GM23248 (cell line): ENCODE data around the gene CRCP. TPM values are rescaled to one million over a fixed set of nuclear protein-coding genes. Genes with fewer than 3 reads are reported as not detected.

Source experiments
- DNase-seq: peaks from one replicate; pipeline ENCODE4 v3.0.0-alpha.2; 2015
- H2AFZ ChIP-seq: fragments of 200-600 bp; sonication (generic); 2 replicates; pipeline ENCODE4 v1.6.1; 2016; ENCODE audit warnings: antibody characterized with exemption
- H3F3A ChIP-seq: fragments of 200-600 bp; sonication (generic); 2 replicates; pipeline ENCODE4 v1.6.1; 2016; ENCODE audit warnings: mild to moderate bottlenecking, antibody characterized with exemption, mixed run types; ENCODE audit not compliant: insufficient read depth
- H3K27ac ChIP-seq: fragments of 200-600 bp; sonication (generic); 2 replicates; pipeline ENCODE4 v1.5.1; 2016; ENCODE audit warnings: mild to moderate bottlenecking
- H3K27me3 ChIP-seq: fragments of 200-600 bp; sonication (generic); replicated peaks from 2 replicates; pipeline ENCODE4 v1.6.1; 2016; ENCODE audit warnings: mild to moderate bottlenecking; ENCODE audit not compliant: insufficient read depth
- H3K36me3 ChIP-seq: fragments of 200-600 bp; sonication (generic); 2 replicates; pipeline ENCODE4 v1.6.1; 2016; ENCODE audit warnings: low read depth, mild to moderate bottlenecking
- H3K4me1 ChIP-seq: fragments of 200-600 bp; sonication (generic); 2 replicates; pipeline ENCODE4 v1.6.1; 2016; ENCODE audit warnings: mild to moderate bottlenecking; ENCODE audit not compliant: insufficient read depth
- H3K4me2 ChIP-seq: fragments of 200-600 bp; sonication (generic); one replicate; pipeline ENCODE4 v1.6.1; 2016; ENCODE audit warnings: mild to moderate bottlenecking; ENCODE audit not compliant: unreplicated experiment
- H3K4me3 ChIP-seq: fragments of 200-600 bp; sonication (generic); 2 replicates; pipeline ENCODE4 v1.5.1; 2016; ENCODE audit warnings: mild to moderate bottlenecking
- H3K79me2 ChIP-seq: fragments of 200-600 bp; sonication (generic); 2 replicates; pipeline ENCODE4 v1.6.1; 2016; ENCODE audit warnings: mild to moderate bottlenecking; ENCODE audit not compliant: insufficient read depth
- H3K9ac ChIP-seq: fragments of 200-600 bp; sonication (generic); 2 replicates; pipeline ENCODE4 v1.6.1; 2016; ENCODE audit warnings: mild to moderate bottlenecking
- H3K9me2 ChIP-seq: fragments of 200-600 bp; sonication (generic); 2 replicates; pipeline ENCODE4 v1.6.1; 2016; ENCODE audit warnings: mixed run types, mild to moderate bottlenecking, moderate library complexity; ENCODE audit not compliant: insufficient read depth
- H3K9me3 ChIP-seq: fragments of 200-600 bp; sonication (generic); one replicate; pipeline ENCODE4 v1.6.1; 2017; ENCODE audit warnings: low read depth
- H4K20me1 ChIP-seq: fragments of 200-600 bp; sonication (generic); 2 replicates; pipeline ENCODE4 v1.6.0; 2016; ENCODE audit not compliant: insufficient read depth
- EZH2 ChIP-seq: fragments of 200-600 bp; sonication (generic); IDR thresholded peaks from 2 replicates; pipeline ENCODE4 v1.6.1; 2018; ENCODE audit warnings: antibody characterized with exemption, mild to moderate bottlenecking; ENCODE audit not compliant: insufficient read depth, poor library complexity, severe bottlenecking
- EZH2phosphoT487 ChIP-seq: fragments of 200-600 bp; sonication (generic); IDR thresholded peaks from 2 replicates; pipeline ENCODE4 v1.6.1; 2018; ENCODE audit warnings: antibody characterized with exemption, moderate library complexity, mild to moderate bottlenecking, low read depth; ENCODE audit not compliant: insufficient read depth
- WGBS, 2 experiments: methylation state at CpG; one replicate each; pipeline ENCODE4 v1.1.6; 2015 to 2017; ENCODE audit warnings: low lambda C conversion rate in 2 of 2, low coverage in 1 of 2; ENCODE audit errors: missing lambda C conversion rate in 2 of 2; 5-methylcytosine and 5-hydroxymethylcytosine counted together
- in situ Hi-C: fragments of 300-500 bp; cut with MboI; formaldehyde crosslinking; loops from 2 replicates; pipeline ENCODE4 v1.15.0; 2020
- polyA plus RNA-seq: library from polyadenylated mRNA; unstranded; fragments of >200 nt; fragmentation: Nextera tagmentation; extraction: Ambion mirVana; gene quantifications from 2 replicates; pipeline ENCODE4 v1.2.1, GENCODE V29; 2016
- total RNA-seq: library from RNA; depleted of rRNA; stranded (reverse); fragments of >200 nt; shearing (Covaris generic); gene quantifications from 2 replicates; pipeline ENCODE4 v1.2.3, GENCODE V29; 2014; rRNA removed

CRCP gene
- total and polyA plus RNA-seq, 2 experiments from 2014 or later, result 28.6 to 31.3 TPM

DNA sequence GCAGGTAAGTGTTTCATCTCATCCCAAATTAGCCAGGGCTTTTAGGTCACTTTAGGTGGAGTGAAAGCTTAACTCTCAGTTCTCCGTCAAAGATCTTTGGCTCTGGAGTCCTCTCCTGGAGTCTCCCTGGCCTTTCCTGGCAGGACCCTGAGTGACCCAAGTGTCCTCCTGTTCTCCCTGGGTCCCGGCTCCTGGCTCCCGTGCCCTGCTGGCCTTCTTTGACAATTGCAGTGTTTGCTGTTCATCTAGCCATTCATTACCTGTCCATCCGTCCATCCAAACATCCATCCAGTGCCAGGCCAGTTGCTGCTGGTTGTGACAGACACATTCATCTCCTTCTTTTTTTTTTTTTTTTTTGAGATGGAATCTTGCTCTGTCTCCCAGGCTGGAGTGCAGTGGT, 84.3 kb downstream of the CRCP start:
- Histone ChIP-seq H3K4me2 (no peak overlapping the region), H3K9ac (no peak overlapping the region), H2AFZ (no peak overlapping the region), H3K27ac (no peak overlapping the region), H3K36me3 (no peaks in the 10 kb centered on the region), H3F3A (peaks cover 8% of the 10 kb centered on the region; the same call in 1 of the 2 replicates), H4K20me1 (no peaks in the 10 kb centered on the region), H3K9me3 (no peaks in the 10 kb centered on the region), H3K79me2 (no peaks in the 10 kb centered on the region), H3K27me3 (no peaks in the 10 kb centered on the region), H3K9me2 (no peaks in the 10 kb centered on the region), H3K4me1 (no peaks in the 10 kb centered on the region), H3K4me3 (no peak overlapping the region)
- 76 to 81% methylated on average over 4 of the region's 4 CpGs for WGBS, 2 experiments
- DNase-seq, result no peak
- in situ Hi-C loops, result no loop called here
- TF ChIP-seq EZH2, result no peak

DNA sequence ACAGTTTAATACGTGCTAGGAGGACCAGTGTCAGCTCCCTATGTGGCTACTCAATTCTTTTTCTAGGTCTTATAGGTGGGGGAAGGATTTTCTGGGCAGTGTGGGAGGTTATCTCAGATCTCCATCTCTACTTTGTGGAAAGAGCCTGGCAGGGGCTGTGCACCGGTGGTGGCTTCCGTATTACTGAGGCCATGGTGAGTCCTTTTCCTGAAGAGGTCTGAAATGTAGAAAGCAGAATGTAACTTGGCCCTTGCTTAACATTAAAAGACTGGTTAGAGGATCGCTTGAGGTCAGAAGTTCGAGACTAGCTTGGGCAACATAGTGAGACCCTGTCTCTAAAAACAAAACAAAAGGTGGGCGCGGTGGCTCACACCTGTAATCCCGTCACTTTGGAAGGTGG, 87.8 kb downstream of the CRCP start:
- WGBS, 2 experiments, result 74 to 78% methylated on average over 8 of the region's 8 CpGs
- DNase-seq, result no peak
- no peaks in the 10 kb centered on the region for H3K9me2 ChIP-seq
- H3K36me3 ChIP-seq, result no peaks in the 10 kb centered on the region
- no peaks in the 10 kb centered on the region for H3K9me3 ChIP-seq
- H2AFZ ChIP-seq, result no peak overlapping the region
- peaks cover 22% of the 10 kb centered on the region for H3F3A ChIP-seq
- H3K79me2 ChIP-seq, result peaks cover 23% of the 10 kb centered on the region
- no peak overlapping the region for H3K4me3 ChIP-seq
- TF ChIP-seq EZH2phosphoT487 (no peak), EZH2 (no peak)
- H3K27ac ChIP-seq, result no peak overlapping the region
- H3K27me3 ChIP-seq, result no peaks in the 10 kb centered on the region
- no peaks in the 10 kb centered on the region for H4K20me1 ChIP-seq
- no peak overlapping the region for H3K9ac ChIP-seq
- in situ Hi-C loops, result no loop called here
- peaks cover 6% of the 10 kb centered on the region for H3K4me1 ChIP-seq
- no peak overlapping the region for H3K4me2 ChIP-seq

Other genes starting within 250 kb of the CRCP start
- 20.5 and 22.0 TPM in 2 replicates for gene VKORC1L1, start 241.8 kb upstream of the CRCP start, total RNA-seq
- gene VKORC1L1, start 241.8 kb upstream of the CRCP start, polyA plus RNA-seq, result 20.0 and 21.7 TPM in 2 replicates
- gene GUSB, start 132.6 kb upstream of the CRCP start, total RNA-seq, result 11.6 and 22.9 TPM in 2 replicates
- gene GUSB, start 132.6 kb upstream of the CRCP start, polyA plus RNA-seq, result 39.7 and 40.3 TPM in 2 replicates
- gene ASL, start 39.0 kb upstream of the CRCP start, total RNA-seq, result 66.1 and 81.0 TPM in 2 replicates
- gene ASL, start 39.0 kb upstream of the CRCP start, polyA plus RNA-seq, result 54.5 and 55.4 TPM in 2 replicates
- gene TPST1, start 90.5 kb downstream of the CRCP start, total RNA-seq, result 46.0 and 54.1 TPM in 2 replicates
- gene TPST1, start 90.5 kb downstream of the CRCP start, polyA plus RNA-seq, result 53.7 and 57.0 TPM in 2 replicates